TTC549 (cell line): ENCODE results near the gene ADGRL2.

Source experiments
- FAIRE-seq: peaks from 2 replicates; lab custom pipeline; 2012; peaks lifted over from hg19 to GRCh38; lab: Jason Lieb, UNC

Gene ADGRL2

GRCh38 chr1:81998165-81998564 is 197.4 kb downstream of the ADGRL2 start:
- no peak for FAIRE-seq

GRCh38 chr1:81999364-81999763 is 198.6 kb downstream of the ADGRL2 start:
- no peak for FAIRE-seq

GRCh38 chr1:82000221-82000620 is 199.5 kb downstream of the ADGRL2 start:
- no peak for FAIRE-seq

GRCh38 chr1:82001345-82001744 is 200.6 kb downstream of the ADGRL2 start:
- FAIRE-seq, result no peak

GRCh38 chr1:82007804-82008203 is 207.1 kb downstream of the ADGRL2 start:
- FAIRE-seq, result no peak

- FAIRE-seq, result no peak
Measured at GRCh38 chr1:82013702-82014101, 213.0 kb downstream of the ADGRL2 start.

- FAIRE-seq, result no peak
Measured at GRCh38 chr1:82015444-82015843, 214.7 kb downstream of the ADGRL2 start.

GRCh38 chr1:82018319-82018718 is 217.6 kb downstream of the ADGRL2 start:
- FAIRE-seq, result no peak

- no peak for FAIRE-seq
Measured at GRCh38 chr1:82019508-82019907, 218.8 kb downstream of the ADGRL2 start.

GRCh38 chr1:82030830-82031229 is 230.1 kb downstream of the ADGRL2 start:
- no peak for FAIRE-seq

GRCh38 chr1:82032068-82032467 is 231.3 kb downstream of the ADGRL2 start:
- FAIRE-seq, result no peak

GRCh38 chr1:82034812-82035211 is 234.1 kb downstream of the ADGRL2 start:
- FAIRE-seq, result no peak
